GM10266 (cell line): ENCODE results near the gene C16orf74.

Experiments
- DNase-seq: peaks from one replicate; pipeline ENCODE4 v3.0.0; 2012; ENCODE audit errors: extremely low spot score
- CTCF ChIP-seq: IDR thresholded peaks from 2 replicates; pipeline ENCODE4 v1.5.1; 2012; ENCODE audit warnings: mild to moderate bottlenecking, low read depth; ENCODE audit not compliant: control insufficient read depth, insufficient read depth; ENCODE audit errors: missing control alignments

The C16orf74 gene

GRCh38 chr16:85765767-85766166 is 14.9 kb upstream of the C16orf74 start:
- no peak for TF ChIP-seq CTCF

GRCh38 chr16:85765211-85765610 is 14.3 kb upstream of the C16orf74 start:
- DNase-seq: no peak
- no peak for TF ChIP-seq CTCF

More at GRCh38 chr16:85765767-85766166, 14.9 kb upstream of the C16orf74 start:
- no peak for DNase-seq

GRCh38 chr16:85763616-85764015 is 12.7 kb upstream of the C16orf74 start:
- no peak for TF ChIP-seq CTCF
- no peak for DNase-seq

GRCh38 chr16:85762970-85763369 is 12.1 kb upstream of the C16orf74 start:
- TF ChIP-seq CTCF: no peak
- no peak for DNase-seq

- no peak for DNase-seq
- no peak for TF ChIP-seq CTCF
Observed at GRCh38 chr16:85761861-85762260, 11.0 kb upstream of the C16orf74 start.

- DNase-seq: no peak
- peak; percentile 78 for TF ChIP-seq CTCF
Observed at GRCh38 chr16:85759631-85760419, 8.9 kb upstream of the C16orf74 start.

- no peak for TF ChIP-seq CTCF
- DNase-seq: no peak
Observed at GRCh38 chr16:85759136-85759535, 8.2 kb upstream of the C16orf74 start.
